Measurements from ENCODE around the gene KCNA1. TPM values are rescaled to one million over a fixed set of nuclear protein-coding genes. Genes with fewer than 3 reads are reported as not detected.

Gene KCNA1
- total and polyA plus RNA-seq, 2 donors (not counting 1 experiment from before 2014, with no cell fraction given), result not detected

DNA sequence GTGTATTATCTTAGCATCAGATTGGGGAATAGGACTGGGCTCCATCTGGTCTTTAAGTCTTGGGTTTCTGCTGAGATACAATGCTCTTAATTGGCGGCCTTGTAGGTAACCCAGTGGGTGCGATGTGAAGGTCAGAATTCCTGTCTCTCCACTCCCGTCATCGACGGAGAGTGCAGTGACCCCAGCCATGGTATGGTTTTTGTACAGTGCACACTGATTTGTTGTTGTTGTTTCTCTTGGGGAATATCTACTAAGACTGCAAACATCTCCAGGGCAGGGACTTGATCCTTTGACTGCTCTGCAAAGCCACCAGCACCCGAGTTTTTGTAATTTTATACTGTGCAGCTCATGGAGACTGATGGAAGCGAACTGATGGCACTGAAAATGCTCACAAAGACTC lies 41.4 kb downstream of the KCNA1 start:
- Histone ChIP-seq H2AFZ (ENCODE audit: low read length) (no peak overlapping the region), H3K27ac (ENCODE audit: insufficient read depth, low read length) (no peak overlapping the region), H3K9me3 (ENCODE audit: control insufficient read depth, insufficient read depth, low read depth, low read length) (no peaks in the 10 kb centered on the region), H3K4me1 (ENCODE audit: control insufficient read depth, extremely low read depth, insufficient read depth, low read length) (no peaks in the 10 kb centered on the region), H3K79me2 (ENCODE audit: control insufficient read depth, insufficient read depth, low read length) (no peaks in the 10 kb centered on the region), H3K36me3 (ENCODE audit: control insufficient read depth, insufficient read depth, low read length) (no peaks in the 10 kb centered on the region), H3K27me3 (ENCODE audit: control insufficient read depth, insufficient read depth, low read length) (no peaks in the 10 kb centered on the region), H4K20me1 (ENCODE audit: control insufficient read depth, extremely low read depth, insufficient read depth, low read length) (no peaks in the 10 kb centered on the region), H3K4me3 (replicated peaks in 1 of 4; ENCODE audit: control extremely low read depth in 1 of 4, insufficient read depth in 1 of 4, low read depth in 3 of 4, low read length in 4 of 4) (no peak overlapping the region), H3K4me2 (ENCODE audit: extremely low read depth, insufficient read depth, low read length) (no peak overlapping the region), H3K9ac (ENCODE audit: insufficient read depth, low read length) (no peak overlapping the region)
- no peak for TF ChIP-seq EZH2 (IDR thresholded peaks at IDR 0.05; ENCODE audit: low read length, missing control alignments)
- DNase-seq (ENCODE audit: low read depth in 2 of 2), result no peak

DNA sequence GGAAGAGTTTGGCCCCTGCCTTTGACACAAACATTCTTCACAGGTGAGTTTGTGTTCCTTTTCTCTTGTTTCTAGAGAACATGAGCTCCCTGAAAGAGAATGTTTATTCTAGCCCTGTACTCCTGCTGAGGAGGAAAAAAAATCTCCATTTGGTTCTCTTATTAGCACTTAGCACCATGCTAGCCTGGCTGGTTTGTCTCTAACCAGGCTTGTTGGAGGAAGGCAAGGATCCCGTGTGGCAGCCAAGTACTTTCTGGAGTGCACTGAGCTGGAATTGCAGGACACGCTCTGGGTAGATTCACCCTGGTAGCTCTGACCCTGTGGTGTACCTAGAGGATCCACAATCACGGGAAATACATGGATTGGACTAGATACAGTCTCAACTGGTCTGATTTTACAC lies 41.9 kb downstream of the KCNA1 start:
- H3K4me2 ChIP-seq (ENCODE audit: extremely low read depth, insufficient read depth, low read length), result no peak overlapping the region
- H3K27ac ChIP-seq (ENCODE audit: insufficient read depth, low read length), result no peak overlapping the region
- no peak overlapping the region for H3K9ac ChIP-seq (ENCODE audit: insufficient read depth, low read length)
- no peaks in the 10 kb centered on the region for H3K79me2 ChIP-seq (ENCODE audit: control insufficient read depth, insufficient read depth, low read length)
- no peak overlapping the region for H2AFZ ChIP-seq (ENCODE audit: low read length)
- H3K36me3 ChIP-seq (ENCODE audit: control insufficient read depth, insufficient read depth, low read length), result no peaks in the 10 kb centered on the region
- no peak for DNase-seq (ENCODE audit: low read depth in 2 of 2)
- no peaks in the 10 kb centered on the region for H3K9me3 ChIP-seq (ENCODE audit: control insufficient read depth, insufficient read depth, low read depth, low read length)
- H4K20me1 ChIP-seq (ENCODE audit: control insufficient read depth, extremely low read depth, insufficient read depth, low read length), result no peaks in the 10 kb centered on the region
- no peaks in the 10 kb centered on the region for H3K4me1 ChIP-seq (ENCODE audit: control insufficient read depth, extremely low read depth, insufficient read depth, low read length)
- H3K27me3 ChIP-seq (ENCODE audit: control insufficient read depth, insufficient read depth, low read length), result no peaks in the 10 kb centered on the region
- no peak overlapping the region for H3K4me3 ChIP-seq (replicated peaks in 1 of 4; ENCODE audit: control extremely low read depth in 1 of 4, insufficient read depth in 1 of 4, low read depth in 3 of 4, low read length in 4 of 4)
- TF ChIP-seq, protein P1, sequence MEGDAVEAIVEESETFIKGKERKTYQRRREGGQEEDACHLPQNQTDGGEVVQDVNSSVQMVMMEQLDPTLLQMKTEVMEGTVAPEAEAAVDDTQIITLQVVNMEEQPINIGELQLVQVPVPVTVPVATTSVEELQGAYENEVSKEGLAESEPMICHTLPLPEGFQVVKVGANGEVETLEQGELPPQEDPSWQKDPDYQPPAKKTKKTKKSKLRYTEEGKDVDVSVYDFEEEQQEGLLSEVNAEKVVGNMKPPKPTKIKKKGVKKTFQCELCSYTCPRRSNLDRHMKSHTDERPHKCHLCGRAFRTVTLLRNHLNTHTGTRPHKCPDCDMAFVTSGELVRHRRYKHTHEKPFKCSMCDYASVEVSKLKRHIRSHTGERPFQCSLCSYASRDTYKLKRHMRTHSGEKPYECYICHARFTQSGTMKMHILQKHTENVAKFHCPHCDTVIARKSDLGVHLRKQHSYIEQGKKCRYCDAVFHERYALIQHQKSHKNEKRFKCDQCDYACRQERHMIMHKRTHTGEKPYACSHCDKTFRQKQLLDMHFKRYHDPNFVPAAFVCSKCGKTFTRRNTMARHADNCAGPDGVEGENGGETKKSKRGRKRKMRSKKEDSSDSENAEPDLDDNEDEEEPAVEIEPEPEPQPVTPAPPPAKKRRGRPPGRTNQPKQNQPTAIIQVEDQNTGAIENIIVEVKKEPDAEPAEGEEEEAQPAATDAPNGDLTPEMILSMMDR (conservative IDR thresholded peaks at IDR 0.05 in 1 of 2, IDR thresholded peaks at IDR 0.05 in 1 of 2; ENCODE audit: low read depth in 1 of 2, low read length in 2 of 2), result no peak
- no peak for TF ChIP-seq EZH2 (IDR thresholded peaks at IDR 0.05; ENCODE audit: low read length, missing control alignments)

DNA sequence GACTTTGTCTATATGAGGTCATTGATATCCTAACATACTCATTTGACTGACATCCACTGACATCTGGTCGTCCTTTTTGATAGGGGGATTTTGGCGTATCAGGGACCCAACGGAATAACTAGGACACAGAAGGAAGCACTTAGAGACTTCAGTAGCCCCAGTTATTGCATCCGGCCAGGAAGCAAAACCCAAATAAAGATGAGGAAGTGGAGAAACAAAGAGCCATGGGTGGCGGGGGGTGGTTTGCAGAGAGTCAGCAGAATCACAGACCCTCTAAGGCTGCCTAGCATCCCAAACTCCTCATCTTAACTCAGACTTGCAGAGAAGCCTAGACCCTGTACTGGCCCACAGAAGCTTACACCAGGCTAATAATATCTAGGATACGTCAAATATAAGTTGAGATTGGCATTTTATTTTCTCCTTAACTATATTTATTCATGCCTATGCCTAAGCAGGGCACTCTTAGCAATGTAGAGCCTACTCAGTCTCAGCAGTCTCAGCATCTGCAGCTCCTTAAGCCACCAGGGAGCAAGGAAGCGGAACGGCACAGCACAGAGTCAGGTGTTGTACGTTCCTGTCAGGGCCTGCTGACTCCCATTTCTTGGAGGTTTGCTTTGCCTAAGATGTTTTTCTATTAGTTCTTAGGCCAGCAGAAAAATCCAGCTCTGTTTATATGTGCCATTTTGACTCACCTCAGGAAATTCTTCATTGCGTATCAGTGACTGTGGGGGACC lies 45.1 kb downstream of the KCNA1 start:
- no peaks in the 10 kb centered on the region for H3K4me1 ChIP-seq (ENCODE audit: control insufficient read depth, extremely low read depth, insufficient read depth, low read length)
- H3K36me3 ChIP-seq (ENCODE audit: control insufficient read depth, insufficient read depth, low read length), result no peaks in the 10 kb centered on the region
- H2AFZ ChIP-seq (ENCODE audit: low read length), result no peak overlapping the region
- no peak for TF ChIP-seq EZH2 (IDR thresholded peaks at IDR 0.05; ENCODE audit: low read length, missing control alignments)
- TF ChIP-seq, protein P1 (conservative IDR thresholded peaks at IDR 0.05 in 1 of 2, IDR thresholded peaks at IDR 0.05 in 1 of 2; ENCODE audit: low read depth in 1 of 2, low read length in 2 of 2), result no peak
- H3K4me2 ChIP-seq (ENCODE audit: extremely low read depth, insufficient read depth, low read length), result no peak overlapping the region
- no peak overlapping the region for H3K9ac ChIP-seq (ENCODE audit: insufficient read depth, low read length)
- H3K27me3 ChIP-seq (ENCODE audit: control insufficient read depth, insufficient read depth, low read length), result no peaks in the 10 kb centered on the region
- H3K4me3 ChIP-seq (replicated peaks in 1 of 4; ENCODE audit: control extremely low read depth in 1 of 4, insufficient read depth in 1 of 4, low read depth in 3 of 4, low read length in 4 of 4), result no peak overlapping the region
- no peaks in the 10 kb centered on the region for H4K20me1 ChIP-seq (ENCODE audit: control insufficient read depth, extremely low read depth, insufficient read depth, low read length)
- H3K27ac ChIP-seq (ENCODE audit: insufficient read depth, low read length), result no peak overlapping the region
- H3K9me3 ChIP-seq (ENCODE audit: control insufficient read depth, insufficient read depth, low read depth, low read length), result no peaks in the 10 kb centered on the region
- no peak for DNase-seq (ENCODE audit: low read depth in 2 of 2)
- no peaks in the 10 kb centered on the region for H3K79me2 ChIP-seq (ENCODE audit: control insufficient read depth, insufficient read depth, low read length)
